HL-60 (cell line): ENCODE data around the gene LIPA.

Source experiments
- DNase-seq, 2 experiments: peaks; one replicate each; pipeline ENCODE4 v3.0.0-alpha.2; 2010 to 2020; ENCODE audit warnings: low read depth in 1 of 2, low spot score in 1 of 2
- H3K27ac ChIP-seq: fragments of 250-450 bp; sonication (Bioruptor Pico); replicated peaks from 2 replicates; pipeline ENCODE4 v1.5.1; 2020; ENCODE audit warnings: mild to moderate bottlenecking, moderate library complexity
- H3K27me3 ChIP-seq: fragments of 250-450 bp; sonication (Bioruptor Pico); 2 replicates; pipeline ENCODE4 v1.5.1; 2021; ENCODE audit warnings: mild to moderate bottlenecking, moderate library complexity; ENCODE audit not compliant: insufficient read depth, poor library complexity, severe bottlenecking
- H3K4me3 ChIP-seq: replicated peaks from 2 replicates; pipeline ENCODE4 v1.5.1; 2011; ENCODE audit warnings: mild to moderate bottlenecking, control low read depth, low read length; ENCODE audit not compliant: insufficient read depth
- CTCF ChIP-seq: IDR thresholded peaks from one replicate; pipeline ENCODE4 v1.5.1; 2011; ENCODE audit warnings: low read length, control low read depth, inconsistent platforms; ENCODE audit not compliant: insufficient read depth
- GABPA ChIP-seq: IDR thresholded peaks from 2 replicates; pipeline ENCODE4 v1.6.1; 2012; ENCODE audit warnings: low read depth
- POLR2AphosphoS5 ChIP-seq: IDR thresholded peaks from 2 replicates; pipeline ENCODE4 v1.6.1; 2012; ENCODE audit warnings: low read depth
- REST ChIP-seq: IDR thresholded peaks from 2 replicates; pipeline ENCODE4 v1.6.1; 2012; ENCODE audit warnings: low read depth; ENCODE audit not compliant: insufficient replicate concordance
- SPI1 ChIP-seq: IDR thresholded peaks from 2 replicates; pipeline ENCODE4 v1.6.1; 2012; ENCODE audit warnings: low read depth, mild to moderate bottlenecking, borderline replicate concordance

The LIPA gene

GRCh38 chr10:89241026-89241425 is 10.5 kb downstream of the LIPA start:
- TF ChIP-seq POLR2AphosphoS5 = no peak
- TF ChIP-seq REST = no peak
- no peak for TF ChIP-seq CTCF
- no peak for TF ChIP-seq SPI1
- no peak for TF ChIP-seq GABPA
- Histone ChIP-seq H3K27ac (no peak overlapping the region), H3K4me3 (no peak overlapping the region), H3K27me3 (no peaks in the 10 kb centered on the region)
- DNase-seq = no peak

GRCh38 chr10:89240519-89240918 is 11.1 kb downstream of the LIPA start:
- no peak overlapping the region for H3K4me3 ChIP-seq
- H3K27me3 ChIP-seq = no peaks in the 10 kb centered on the region
- DNase-seq = no peak
- no peak overlapping the region for H3K27ac ChIP-seq
- TF ChIP-seq SPI1 (no peak), POLR2AphosphoS5 (no peak), REST (no peak), GABPA (no peak), CTCF (no peak)

- no peaks in the 10 kb centered on the region for H3K27me3 ChIP-seq
- H3K4me3 ChIP-seq = no peak overlapping the region
- TF ChIP-seq CTCF = no peak
- no peak for TF ChIP-seq REST
- no peak for TF ChIP-seq GABPA
- TF ChIP-seq POLR2AphosphoS5 = no peak
- TF ChIP-seq SPI1 = no peak
- DNase-seq = no peak
- H3K27ac ChIP-seq = no peak overlapping the region
These were observed 12.5 kb downstream of the LIPA start for GRCh38 chr10:89238956-89239644.
